Suprapubic skin (tissue), 4 donors: ENCODE results near the gene CMPK2.

Experiments
- POLR2A ChIP-seq, 2 donors: fragments of 450-650 bp; IDR thresholded peaks; one replicate each; pipeline ENCODE4 v1.6.1; 2017; ENCODE audit warnings: antibody characterized with exemption in 2 of 2, mild to moderate bottlenecking in 2 of 2, moderate library complexity in 2 of 2
- POLR2AphosphoS5 ChIP-seq, 3 donors: sonication (generic); formaldehyde crosslinking; IDR thresholded peaks; one replicate each; pipeline ENCODE4 v1.6.1; 2017; ENCODE audit warnings: antibody characterized with exemption in 3 of 3
- TF ChIP-seq, protein P1 (sequence below), 2 donors: fragments of 200-600 bp in 1 of 2; fragments of 450-650 bp in 1 of 2; sonication (generic) in 1 of 2; IDR thresholded peaks; one replicate each; pipeline ENCODE4 v1.5.1; 2016 to 2019; ENCODE audit warnings: antibody characterized with exemption in 2 of 2, mild to moderate bottlenecking in 1 of 2, moderate library complexity in 1 of 2

DNA sequence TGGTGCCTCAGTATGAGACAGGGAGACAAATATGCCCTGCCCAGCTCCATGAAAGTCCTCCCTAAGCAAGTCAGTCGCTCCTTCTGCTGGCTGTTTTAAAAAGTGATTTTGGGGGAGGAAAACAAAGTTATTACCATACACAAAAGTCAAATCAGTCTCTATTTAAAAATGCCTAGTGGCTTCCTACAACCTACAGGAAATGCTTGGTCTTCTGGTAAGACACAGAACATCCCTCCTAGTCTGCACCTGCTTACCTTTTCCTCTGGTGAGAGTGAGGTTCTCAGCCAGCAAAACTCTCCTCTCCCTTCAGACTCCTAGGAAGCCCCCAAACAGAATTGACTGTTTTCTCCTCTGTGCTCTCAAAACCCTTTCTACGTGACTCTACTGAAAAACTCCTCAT, 13.5 kb downstream of the CMPK2 start:
- TF ChIP-seq, protein P1, sequence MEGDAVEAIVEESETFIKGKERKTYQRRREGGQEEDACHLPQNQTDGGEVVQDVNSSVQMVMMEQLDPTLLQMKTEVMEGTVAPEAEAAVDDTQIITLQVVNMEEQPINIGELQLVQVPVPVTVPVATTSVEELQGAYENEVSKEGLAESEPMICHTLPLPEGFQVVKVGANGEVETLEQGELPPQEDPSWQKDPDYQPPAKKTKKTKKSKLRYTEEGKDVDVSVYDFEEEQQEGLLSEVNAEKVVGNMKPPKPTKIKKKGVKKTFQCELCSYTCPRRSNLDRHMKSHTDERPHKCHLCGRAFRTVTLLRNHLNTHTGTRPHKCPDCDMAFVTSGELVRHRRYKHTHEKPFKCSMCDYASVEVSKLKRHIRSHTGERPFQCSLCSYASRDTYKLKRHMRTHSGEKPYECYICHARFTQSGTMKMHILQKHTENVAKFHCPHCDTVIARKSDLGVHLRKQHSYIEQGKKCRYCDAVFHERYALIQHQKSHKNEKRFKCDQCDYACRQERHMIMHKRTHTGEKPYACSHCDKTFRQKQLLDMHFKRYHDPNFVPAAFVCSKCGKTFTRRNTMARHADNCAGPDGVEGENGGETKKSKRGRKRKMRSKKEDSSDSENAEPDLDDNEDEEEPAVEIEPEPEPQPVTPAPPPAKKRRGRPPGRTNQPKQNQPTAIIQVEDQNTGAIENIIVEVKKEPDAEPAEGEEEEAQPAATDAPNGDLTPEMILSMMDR (IDR thresholded peaks at IDR 0.05) = no peak
- TF ChIP-seq POLR2AphosphoS5 (IDR thresholded peaks at IDR 0.05) (no peak), POLR2A (IDR thresholded peaks at IDR 0.05) (no peak)
